ENCODE data around the gene VRK3. TPM values are rescaled to one million over a fixed set of nuclear protein-coding genes. Genes with fewer than 3 reads are reported as not detected.
"Not testable (repeated sequence)": the region's sequence is repeated elsewhere in the genome, so short reads cannot be mapped to it uniquely, and the experiment has no call there.

The VRK3 gene
- total RNA-seq, 2 experiments from 2014 or later: 81.2 to 82.1 TPM

DNA sequence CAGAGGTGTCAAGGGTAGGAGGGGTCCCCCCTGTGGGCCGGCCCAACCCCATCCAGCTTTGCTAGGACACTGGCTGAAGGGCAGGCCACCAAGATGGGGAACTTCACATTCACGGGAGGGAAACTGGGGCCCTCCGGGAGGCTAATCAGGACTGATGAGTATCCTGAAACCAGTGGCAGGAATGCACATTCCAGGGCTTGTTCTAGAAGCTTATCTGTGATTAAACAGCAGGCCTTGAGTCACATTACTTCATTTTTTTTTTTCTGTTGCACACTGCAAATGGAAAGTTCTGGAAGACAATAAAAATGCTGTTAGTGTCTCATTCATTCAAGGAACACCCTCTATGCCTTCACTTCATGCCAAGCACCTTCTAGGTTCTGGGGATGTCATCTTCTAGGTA is 48.7 kb downstream of the VRK3 start:
- Mint-ChIP-seq H3K4me3 (no peak overlapping the region), H3K4me1 (no peaks in the 10 kb centered on the region), H3K27me3 (no peaks in the 10 kb centered on the region), H3K27ac (no peak overlapping the region), H3K9me3 (no peaks in the 10 kb centered on the region), H3K36me3 (peaks cover 3% of the 10 kb centered on the region)
- ATAC-seq (ENCODE audit: low read depth) (no peak), DNase-seq (no peak)
- POLR2A ChIA-PET: interaction anchor here (0.6 kb wide), 1 partner anchor 20 kb away, joined by 4 read pairs; no protein-coding TSS in a partner anchor

DNA sequence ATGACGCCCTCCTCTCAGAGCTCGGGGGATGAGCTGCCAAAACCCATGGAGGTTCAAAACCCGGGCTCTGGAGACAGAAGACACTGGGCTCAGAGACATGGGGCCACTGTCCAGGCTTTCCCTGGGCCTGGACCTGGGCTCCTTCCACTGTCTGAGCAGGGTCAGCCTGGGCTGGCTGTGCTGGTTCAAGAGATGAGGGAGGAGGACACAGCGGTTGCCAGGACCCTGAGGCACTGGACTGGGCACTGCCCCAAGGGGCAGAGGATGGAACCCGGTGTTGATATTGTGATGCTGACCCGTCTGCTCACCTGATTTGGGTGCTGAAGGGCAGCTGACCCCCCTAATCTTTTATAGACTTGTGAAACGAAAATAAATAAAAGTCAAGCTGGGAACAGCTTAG is 50.1 kb downstream of the VRK3 start:
- no peak overlapping the region for H3K4me3 Mint-ChIP-seq
- H3K27me3 Mint-ChIP-seq: peaks cover under 1% of the 10 kb centered on the region
- H3K27ac Mint-ChIP-seq: no peak overlapping the region
- H3K9me3 Mint-ChIP-seq: no peaks in the 10 kb centered on the region
- no peak for ATAC-seq (ENCODE audit: low read depth)
- POLR2A ChIA-PET: no interaction called here
- no peak for DNase-seq
- no peaks in the 10 kb centered on the region for H3K4me1 Mint-ChIP-seq
- H3K36me3 Mint-ChIP-seq: peaks cover 2% of the 10 kb centered on the region

DNA sequence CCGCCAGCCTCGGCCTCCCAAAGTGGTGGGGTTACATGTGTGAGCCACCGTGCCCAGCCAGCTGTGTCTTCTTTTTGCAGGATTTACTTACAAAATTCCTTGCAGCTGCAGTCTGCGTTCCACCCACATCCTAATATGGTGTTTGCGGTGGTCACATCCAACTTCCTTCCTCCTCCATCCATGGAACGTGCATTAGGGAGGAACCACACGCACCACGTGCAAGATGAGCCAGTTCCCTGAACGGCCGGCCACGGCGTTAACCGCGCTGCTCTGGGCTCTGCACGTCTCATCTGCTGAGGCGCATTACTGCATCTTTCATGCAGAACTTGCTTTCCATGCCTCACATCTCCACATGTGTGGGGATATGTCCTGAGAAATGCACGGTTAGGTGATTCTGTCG is 51.2 kb downstream of the VRK3 start:
- ATAC-seq (ENCODE audit: low read depth) (no peak), DNase-seq (no peak)
- Mint-ChIP-seq H3K4me1 (no peaks in the 10 kb centered on the region), H3K4me3 (no peak overlapping the region), H3K27me3 (peaks cover 2% of the 10 kb centered on the region), H3K27ac (no peak overlapping the region), H3K9me3 (no peaks in the 10 kb centered on the region), H3K36me3 (peaks cover 2% of the 10 kb centered on the region)
- POLR2A ChIA-PET: interaction anchor here (0.7 kb wide), 1 partner anchor 88 kb away, joined by 3 read pairs; no protein-coding TSS in a partner anchor

DNA sequence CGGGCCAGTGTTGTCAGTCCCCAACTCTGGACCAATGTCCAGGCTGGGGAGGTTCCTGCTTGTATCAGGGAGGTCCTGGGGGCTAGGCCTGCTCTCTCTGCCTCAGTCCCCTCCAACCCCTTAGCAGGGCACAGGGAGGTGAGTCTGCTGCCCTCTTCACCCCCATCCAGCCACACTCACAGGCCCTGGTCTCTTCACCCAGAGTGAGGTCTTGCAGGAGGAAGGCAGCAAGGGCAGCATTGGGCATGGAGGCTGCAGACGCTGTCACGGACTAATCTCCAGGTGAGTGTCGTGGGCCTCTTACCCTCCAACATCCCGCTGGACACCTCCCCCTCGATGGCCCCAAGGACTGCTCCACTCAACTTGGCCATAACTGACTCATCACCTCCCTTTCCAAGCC is 52.3 kb downstream of the VRK3 start:
- POLR2A ChIA-PET: no interaction called here
- Mint-ChIP-seq H3K4me3 (no peak overlapping the region), H3K27ac (no peak overlapping the region), H3K27me3 (peaks cover 2% of the 10 kb centered on the region), H3K36me3 (peaks cover 2% of the 10 kb centered on the region), H3K4me1 (peaks cover 2% of the 10 kb centered on the region), H3K9me3 (no peaks in the 10 kb centered on the region)
- ATAC-seq (ENCODE audit: low read depth): no peak
- no peak for DNase-seq

DNA sequence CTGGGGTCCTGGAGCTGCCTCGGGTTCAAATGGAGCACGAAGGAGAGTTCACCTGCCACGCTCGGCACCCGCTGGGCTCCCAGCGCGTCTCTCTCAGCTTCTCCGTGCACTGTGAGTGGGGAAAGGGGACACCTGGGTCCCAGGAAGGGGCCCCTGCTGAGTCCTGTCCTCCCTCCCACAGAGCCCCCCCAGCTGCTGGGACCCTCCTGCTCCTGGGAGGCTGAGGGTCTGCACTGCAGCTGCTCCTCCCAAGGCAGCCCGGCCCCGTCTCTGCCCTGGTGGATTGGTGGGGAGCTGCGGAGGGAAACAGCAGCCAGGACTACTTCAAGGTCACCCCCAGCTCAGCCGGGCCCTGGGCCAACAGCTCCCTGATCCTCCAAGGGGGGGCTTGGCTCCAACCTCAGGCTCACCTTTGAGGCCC is 53.2 kb downstream of the VRK3 start:
- POLR2A ChIA-PET: no interaction called here
- Mint-ChIP-seq H3K4me1 (peaks cover 2% of the 10 kb centered on the region), H3K27ac (no peak overlapping the region), H3K27me3 (peaks cover 2% of the 10 kb centered on the region), H3K9me3 (no peaks in the 10 kb centered on the region), H3K4me3 (no peak overlapping the region), H3K36me3 (peaks cover 2% of the 10 kb centered on the region)
- ATAC-seq (ENCODE audit: low read depth) (no peak), DNase-seq (no peak)

DNA sequence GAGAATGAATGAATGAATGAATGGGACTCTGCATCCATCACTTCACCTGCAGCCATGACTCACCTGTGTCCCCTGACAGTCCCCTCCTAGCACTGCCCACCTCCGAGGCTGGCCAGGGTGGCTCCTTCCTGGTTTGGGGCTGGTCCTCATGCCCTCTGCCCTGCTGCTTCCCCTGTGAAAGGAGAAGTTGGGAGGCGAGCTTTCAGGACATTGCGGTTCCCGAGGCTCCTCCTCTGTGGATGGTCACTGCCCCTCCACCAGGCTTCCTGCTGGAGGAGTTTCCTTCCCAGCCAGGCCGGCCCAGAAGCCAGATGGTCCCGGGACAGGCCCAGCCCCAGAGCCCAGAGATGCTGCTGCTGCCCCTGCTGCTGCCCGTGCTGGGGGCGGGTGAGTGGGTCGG is 55.8 kb downstream of the VRK3 start:
- H3K27ac Mint-ChIP-seq; H3K27me3 Mint-ChIP-seq; H3K4me3 Mint-ChIP-seq; H3K9me3 Mint-ChIP-seq; ATAC-seq (ENCODE audit: low read depth); DNase-seq; POLR2A ChIA-PET; H3K36me3 Mint-ChIP-seq; H3K4me1 Mint-ChIP-seq: not testable (repeated sequence)

DNA sequence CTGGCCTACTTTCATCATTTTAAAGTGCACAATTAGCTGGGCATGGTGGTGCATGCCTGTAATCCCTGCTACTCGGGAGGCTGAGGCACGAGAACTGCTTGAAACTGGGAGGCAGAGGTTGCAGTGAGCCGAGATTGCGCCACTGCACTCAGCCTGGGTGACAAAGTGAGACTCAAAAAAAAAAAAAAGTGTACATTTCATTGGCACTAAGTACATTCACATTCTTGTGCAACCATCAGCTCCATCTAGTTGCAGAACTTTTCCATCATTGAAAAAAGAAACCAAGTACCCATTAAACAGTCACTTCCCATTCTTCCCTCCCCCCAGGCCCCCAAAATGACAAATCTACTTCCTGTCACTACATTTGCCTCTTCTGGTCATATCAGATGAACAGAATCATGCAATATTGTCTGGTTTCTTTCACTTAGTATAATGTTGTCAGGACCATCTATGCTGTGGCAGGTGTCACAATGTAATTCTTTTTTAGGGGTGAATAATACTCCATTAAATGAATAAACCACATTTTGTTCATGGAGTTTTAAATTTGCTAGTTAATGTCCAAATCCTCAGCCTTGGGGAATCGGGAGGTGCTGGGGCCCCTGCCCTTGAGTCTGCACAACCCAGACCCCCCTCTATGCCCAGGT is 56.8 kb downstream of the VRK3 start:
- DNase-seq (no peak), ATAC-seq (ENCODE audit: low read depth) (no peak)
- POLR2A ChIA-PET: no interaction called here
- Mint-ChIP-seq H3K36me3 (no peaks in the 10 kb centered on the region), H3K4me1 (peaks cover 2% of the 10 kb centered on the region), H3K27ac (no peak overlapping the region), H3K4me3 (no peak overlapping the region), H3K9me3 (no peaks in the 10 kb centered on the region), H3K27me3 (peaks cover 6% of the 10 kb centered on the region)

DNA sequence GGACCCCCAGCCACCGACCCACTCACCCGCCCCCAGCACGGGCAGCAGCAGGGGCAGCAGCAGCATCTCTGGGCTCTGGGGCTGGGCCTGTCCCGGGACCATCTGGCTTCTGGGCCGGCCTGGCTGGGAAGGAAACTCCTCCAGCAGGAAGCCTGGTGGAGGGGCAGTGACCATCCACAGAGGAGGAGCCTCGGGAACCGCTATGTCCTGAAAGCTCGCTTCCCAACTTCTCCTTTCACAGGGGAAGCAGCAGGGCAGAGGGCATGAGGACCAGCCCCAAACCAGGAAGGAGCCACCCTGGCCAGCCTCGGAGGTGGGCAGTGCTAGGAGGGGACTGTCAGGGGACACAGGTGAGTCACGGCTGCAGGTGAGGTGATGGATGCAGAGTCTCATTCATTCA is 64.2 kb downstream of the VRK3 start, which contains the start of gene SIGLEC11:
SIGLEC11 (minus strand) TSS at position 193 of the 400 bp plus-strand sequence; CDS start at position 102, 91 bp downstream.
- H3K36me3 Mint-ChIP-seq; H3K4me3 Mint-ChIP-seq; H3K27ac Mint-ChIP-seq; H3K4me1 Mint-ChIP-seq; H3K27me3 Mint-ChIP-seq; POLR2A ChIA-PET; ATAC-seq (ENCODE audit: low read depth); DNase-seq; H3K9me3 Mint-ChIP-seq: not testable (repeated sequence)

DNA sequence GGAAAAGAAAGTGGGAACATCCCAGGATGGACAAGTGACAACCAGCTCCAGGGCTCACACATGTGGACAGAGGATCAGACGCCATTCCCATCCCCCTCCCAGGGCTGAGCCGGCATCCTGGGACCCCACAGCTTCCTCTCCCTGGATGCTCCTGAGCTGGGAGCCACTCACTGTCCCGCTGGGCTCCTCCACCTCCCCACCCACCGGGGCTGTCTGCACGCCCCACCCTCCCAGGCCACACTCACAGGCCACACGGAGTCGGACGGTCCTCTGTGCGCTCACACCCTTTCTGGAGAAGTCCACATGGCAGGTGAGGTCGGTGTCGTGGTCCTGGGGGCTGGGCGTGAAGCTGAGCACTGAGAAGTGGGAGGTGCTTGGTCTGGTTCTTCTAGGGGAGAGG is 65.3 kb downstream of the VRK3 start:
- POLR2A ChIA-PET; H3K27ac Mint-ChIP-seq; H3K9me3 Mint-ChIP-seq; ATAC-seq (ENCODE audit: low read depth); H3K4me1 Mint-ChIP-seq; H3K27me3 Mint-ChIP-seq; H3K36me3 Mint-ChIP-seq; DNase-seq; H3K4me3 Mint-ChIP-seq: not testable (repeated sequence)

DNA sequence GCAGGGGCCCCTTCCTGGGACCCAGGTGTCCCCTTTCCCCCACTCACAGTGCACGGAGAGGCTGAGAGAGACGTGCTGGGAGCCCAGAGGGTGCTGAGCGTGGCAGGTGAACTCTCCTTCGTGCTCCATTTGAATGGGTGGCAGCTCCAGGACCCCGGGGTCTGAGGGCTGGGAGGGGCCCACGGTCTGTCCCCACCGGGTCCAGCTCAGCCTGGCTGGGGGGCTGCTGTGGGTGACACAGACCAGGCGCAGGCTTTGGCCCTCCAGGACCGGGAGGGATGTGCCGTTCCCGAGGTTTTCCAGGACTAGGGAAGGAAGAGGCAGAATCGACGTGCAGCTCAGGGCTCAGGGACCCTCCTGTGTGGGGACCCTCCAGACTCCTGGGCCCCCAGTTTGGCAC is 66.6 kb downstream of the VRK3 start:
- H3K27ac Mint-ChIP-seq; POLR2A ChIA-PET; H3K4me1 Mint-ChIP-seq; ATAC-seq (ENCODE audit: low read depth); H3K36me3 Mint-ChIP-seq; H3K4me3 Mint-ChIP-seq; DNase-seq; H3K9me3 Mint-ChIP-seq: not testable (repeated sequence)
- H3K27me3 Mint-ChIP-seq: peaks cover 15% of the 10 kb centered on the region

DNA sequence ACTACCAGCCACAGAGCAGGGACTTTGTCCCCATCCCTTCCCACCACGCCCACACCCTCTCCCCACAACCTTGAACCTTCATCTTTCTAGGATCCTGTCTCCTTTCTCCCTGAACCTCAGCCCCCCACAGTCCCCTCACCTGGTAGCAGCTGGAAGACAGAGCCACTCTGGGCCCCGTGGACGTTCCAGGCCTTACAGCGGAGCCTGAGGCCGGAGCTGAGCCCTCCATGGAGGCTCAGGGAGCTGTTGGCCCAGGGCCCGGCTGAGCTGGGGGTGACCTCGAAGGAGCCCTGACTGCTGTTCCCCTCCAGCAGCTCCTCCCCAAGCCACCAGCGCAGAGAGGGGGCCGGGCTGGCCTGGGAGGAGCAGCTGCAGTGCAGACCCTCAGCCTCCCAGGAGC is 67.0 kb downstream of the VRK3 start:
- H3K27me3 Mint-ChIP-seq: peaks cover 19% of the 10 kb centered on the region
- POLR2A ChIA-PET, H3K9me3 Mint-ChIP-seq: not testable (repeated sequence)

DNA sequence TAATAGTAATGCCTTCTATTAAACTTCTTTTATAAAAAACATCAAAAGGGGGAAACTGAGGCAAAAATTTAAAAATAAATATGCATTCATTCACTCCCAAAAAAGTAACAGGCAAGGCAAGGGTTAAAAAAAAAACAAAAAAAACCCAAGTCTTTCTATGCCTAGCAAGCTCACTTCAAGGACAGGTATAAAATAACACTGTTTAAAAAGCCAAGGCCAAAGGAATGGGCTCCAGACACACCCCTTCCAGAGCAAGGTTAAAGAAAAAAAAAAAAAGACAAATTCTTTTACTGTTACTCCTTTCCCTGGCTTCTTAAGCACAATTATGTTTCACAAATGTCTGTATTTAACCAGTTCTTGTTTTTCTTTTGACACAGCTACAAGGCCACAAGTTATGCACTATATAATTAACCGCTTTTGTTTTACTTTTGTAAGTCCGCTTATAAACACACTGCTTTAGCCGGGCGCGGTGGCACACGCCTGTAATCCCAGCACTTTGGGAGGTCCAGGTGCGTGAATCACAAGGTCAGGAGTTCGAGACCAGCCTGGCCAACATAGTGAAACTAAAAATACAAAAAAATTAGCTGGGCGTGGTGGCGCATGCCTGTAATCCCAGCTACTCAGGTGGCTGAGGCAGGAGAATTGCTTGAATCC is 67.8 kb downstream of the VRK3 start:
- peaks cover 18% of the 10 kb centered on the region for H3K27me3 Mint-ChIP-seq
- H3K27ac Mint-ChIP-seq: no peak overlapping the region
- POLR2A ChIA-PET: interaction anchor here (0.7 kb wide), 1 partner anchor 19 kb away, joined by 4 read pairs; no protein-coding TSS in a partner anchor
- no peaks in the 10 kb centered on the region for H3K9me3 Mint-ChIP-seq
- no peaks in the 10 kb centered on the region for H3K36me3 Mint-ChIP-seq
- DNase-seq (no peak), ATAC-seq (ENCODE audit: low read depth) (no peak)
- no peak overlapping the region for H3K4me3 Mint-ChIP-seq
- peaks cover 14% of the 10 kb centered on the region for H3K4me1 Mint-ChIP-seq

More for the DNA sequence above, 67.0 kb downstream of the VRK3 start:
- not testable (repeated sequence) for ATAC-seq (ENCODE audit: low read depth); H3K4me3 Mint-ChIP-seq; DNase-seq; H3K27ac Mint-ChIP-seq; H3K36me3 Mint-ChIP-seq
- H3K4me1 Mint-ChIP-seq: peaks cover 13% of the 10 kb centered on the region

DNA sequence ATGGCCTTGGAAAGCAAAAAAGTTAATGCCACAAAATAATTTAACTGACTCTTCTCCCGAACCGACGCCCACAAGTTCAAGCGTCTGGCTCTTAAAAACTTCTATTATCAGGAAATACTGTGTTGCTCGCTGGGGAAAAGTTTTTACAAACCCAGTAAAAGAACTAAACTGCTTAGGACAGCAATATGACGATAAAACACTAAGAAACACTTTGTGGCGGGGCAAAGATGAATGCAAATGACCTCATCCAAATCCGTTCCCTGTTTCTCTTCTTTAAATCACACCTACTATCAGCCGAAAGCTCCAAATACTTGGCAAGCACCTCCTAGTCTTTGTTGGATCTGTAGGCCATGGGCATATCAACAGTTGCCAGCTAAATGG is 69.1 kb downstream of the VRK3 start:
- peaks cover 18% of the 10 kb centered on the region for H3K27me3 Mint-ChIP-seq
- ATAC-seq (ENCODE audit: low read depth) (no peak), DNase-seq (no peak)
- H3K27ac Mint-ChIP-seq: no peak overlapping the region
- H3K4me3 Mint-ChIP-seq: no peak overlapping the region
- H3K36me3 Mint-ChIP-seq: no peaks in the 10 kb centered on the region
- H3K4me1 Mint-ChIP-seq: peaks cover 14% of the 10 kb centered on the region
- POLR2A ChIA-PET: no interaction called here
- H3K9me3 Mint-ChIP-seq: no peaks in the 10 kb centered on the region

DNA sequence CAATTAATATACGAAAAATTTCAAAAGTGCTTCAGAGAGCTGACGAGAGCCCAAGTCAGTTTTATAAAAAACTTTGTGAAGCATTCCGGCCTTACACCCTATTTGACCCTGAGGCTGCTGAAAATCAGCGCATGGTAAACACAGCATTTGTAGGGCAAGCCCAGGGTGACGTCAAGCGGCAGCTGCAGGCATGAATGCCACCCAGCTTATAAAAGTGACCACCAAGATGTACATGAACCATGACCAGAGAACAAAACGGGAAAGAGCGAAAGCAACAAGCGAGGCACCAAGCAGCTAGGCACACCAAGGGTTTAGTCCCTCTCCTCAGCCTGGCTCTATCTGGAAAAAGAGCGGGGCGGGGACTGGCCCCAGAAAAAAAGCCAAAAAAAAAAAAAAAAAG is 70.2 kb downstream of the VRK3 start:
- no peaks in the 10 kb centered on the region for H3K36me3 Mint-ChIP-seq
- peaks cover 14% of the 10 kb centered on the region for H3K4me1 Mint-ChIP-seq
- POLR2A ChIA-PET: no interaction called here
- no peak for ATAC-seq (ENCODE audit: low read depth)
- peaks cover 18% of the 10 kb centered on the region for H3K27me3 Mint-ChIP-seq
- H3K27ac Mint-ChIP-seq: no peak overlapping the region
- no peaks in the 10 kb centered on the region for H3K9me3 Mint-ChIP-seq
- no peak overlapping the region for H3K4me3 Mint-ChIP-seq
- DNase-seq: no peak
